ENCODE results near the gene GALNT14. TPM values are rescaled to one million over a fixed set of nuclear protein-coding genes. Genes with fewer than 3 reads are reported as not detected.

Gene GALNT14
- total RNA-seq, 1 donor from 2014 or later = 2.0 TPM

DNA sequence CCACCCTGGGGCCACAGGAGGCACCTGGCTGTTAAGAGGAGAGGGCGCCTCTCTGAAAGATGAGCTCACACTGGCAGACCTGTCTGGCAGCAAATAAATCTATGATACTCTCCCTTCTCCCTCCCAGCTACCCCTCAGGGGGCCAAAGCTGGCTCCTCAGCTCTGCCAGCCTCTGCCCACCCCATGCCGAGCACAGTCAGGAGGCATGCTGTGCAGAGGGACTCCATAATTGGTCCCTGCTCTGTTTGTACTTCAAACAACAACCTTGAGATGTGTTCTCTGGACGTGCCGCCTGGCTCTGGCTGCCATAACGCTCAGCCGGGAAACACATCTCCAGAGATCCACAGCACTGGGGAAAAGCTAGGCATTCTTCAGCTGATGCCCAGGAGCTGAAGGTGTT, 126.7 kb downstream of the GALNT14 start:
- DNase-seq = no peak

- DNase-seq = no peak
Measured at GRCh38 chr2:31008561-31009114, 129.6 kb downstream of the GALNT14 start.

DNA sequence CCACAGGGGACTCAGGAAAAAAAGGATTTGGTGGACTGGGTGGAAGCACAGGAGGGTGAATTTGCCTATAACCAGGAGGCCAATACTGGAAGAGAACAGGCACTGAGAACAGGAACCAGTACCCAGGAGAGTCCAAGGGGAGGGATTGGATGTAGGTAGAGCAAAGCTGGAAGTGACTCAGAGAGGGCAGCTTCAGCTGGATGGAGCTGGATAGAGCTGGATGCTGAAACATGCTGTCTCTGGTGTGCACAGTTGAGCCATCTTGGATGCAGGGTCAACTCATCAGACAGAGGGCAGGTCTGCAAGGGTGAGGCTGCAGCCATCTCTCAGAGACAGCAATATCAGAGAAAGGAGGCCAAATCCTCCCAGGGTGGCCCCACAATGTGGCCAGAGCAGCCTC, 134.0 kb downstream of the GALNT14 start:
- DNase-seq = no peak

DNA sequence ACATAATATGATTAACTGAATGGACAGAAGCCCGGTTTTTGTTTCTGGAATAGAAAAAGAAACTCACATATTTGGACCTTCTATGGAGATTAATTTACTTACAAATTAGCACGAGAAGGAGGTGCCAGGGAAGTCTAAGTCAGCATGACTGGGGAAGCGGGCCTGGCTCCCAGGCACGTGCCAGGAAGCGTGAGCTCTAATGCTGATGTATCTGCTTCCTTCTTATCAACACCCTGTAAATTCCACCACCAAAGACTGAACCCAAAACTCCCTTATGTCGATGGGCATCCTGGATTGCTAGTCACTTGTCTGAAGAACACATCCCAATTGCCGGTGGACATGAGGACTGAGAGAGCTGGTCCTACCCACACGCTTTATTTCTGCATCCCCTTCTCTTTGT, 134.5 kb downstream of the GALNT14 start:
- DNase-seq = no peak

GRCh38 chr2:31002537-31003150, 135.6 kb downstream of the GALNT14 start:
- DNase-seq = no peak

DNA sequence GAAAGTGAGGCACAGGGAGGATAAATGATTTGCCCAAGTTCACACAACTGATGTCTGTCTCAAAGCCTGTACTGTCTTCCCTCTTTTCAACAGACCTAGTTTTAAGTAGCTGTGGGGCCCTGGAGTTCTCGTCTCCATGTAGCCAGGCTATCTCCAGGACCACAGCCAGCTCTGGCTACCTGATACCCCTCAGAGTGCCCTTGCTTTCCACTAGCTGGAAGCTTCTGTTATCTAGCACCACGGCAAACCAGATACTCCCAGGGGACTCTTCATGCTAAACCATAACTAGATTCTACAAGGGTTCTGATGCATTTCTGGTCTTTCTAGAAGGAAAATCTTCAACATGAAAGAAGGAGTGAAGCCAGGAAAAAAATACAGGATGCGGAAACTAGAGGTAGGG, 137.3 kb downstream of the GALNT14 start:
- no peak for DNase-seq

DNA sequence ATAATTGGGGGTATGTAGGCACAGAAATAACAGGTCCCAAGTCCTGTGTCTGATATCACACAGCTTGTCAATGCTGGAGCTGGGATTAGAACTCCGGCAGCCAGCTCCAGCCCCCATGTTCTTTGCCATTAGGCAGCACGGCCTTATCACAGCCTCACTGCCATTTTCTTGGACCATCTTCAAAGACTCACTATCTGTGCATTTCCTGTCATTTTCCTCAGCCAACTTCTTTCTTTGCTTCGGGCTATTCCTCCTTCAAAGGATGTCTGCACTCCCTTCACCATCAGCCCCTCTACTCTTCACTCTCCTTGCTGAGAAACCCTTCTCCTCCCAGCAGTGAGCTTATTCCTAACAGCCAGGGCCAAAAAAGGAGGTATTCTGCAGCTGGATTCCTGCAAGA, 139.6 kb downstream of the GALNT14 start:
- DNase-seq = no peak

- DNase-seq = no peak
Measured at GRCh38 chr2:30997979-30998378, 140.3 kb downstream of the GALNT14 start.

GRCh38 chr2:30994227-30995056, 143.8 kb downstream of the GALNT14 start:
- DNase-seq = no peak

GRCh38 chr2:30992781-30993180, 145.5 kb downstream of the GALNT14 start:
- DNase-seq = no peak

DNA sequence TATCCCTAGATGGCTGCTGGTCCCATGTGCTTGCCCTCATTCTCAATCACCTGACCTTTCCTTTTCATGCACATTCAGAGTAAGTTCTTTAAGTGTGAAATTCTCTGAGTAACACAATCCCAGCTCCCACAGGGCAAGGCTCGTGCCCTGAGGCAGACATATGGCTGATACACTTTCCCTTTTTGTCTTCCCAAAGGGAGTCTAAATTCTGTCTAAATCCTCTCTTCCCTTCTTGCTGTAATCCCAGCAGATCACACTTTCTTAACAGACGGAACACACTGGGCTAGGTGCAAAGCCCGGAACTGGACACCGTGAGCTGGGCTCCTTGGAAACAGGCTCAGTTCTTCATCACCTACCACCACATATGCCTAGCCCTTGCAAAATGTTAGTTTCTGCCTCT, 147.6 kb downstream of the GALNT14 start:
- no peak for DNase-seq

DNA sequence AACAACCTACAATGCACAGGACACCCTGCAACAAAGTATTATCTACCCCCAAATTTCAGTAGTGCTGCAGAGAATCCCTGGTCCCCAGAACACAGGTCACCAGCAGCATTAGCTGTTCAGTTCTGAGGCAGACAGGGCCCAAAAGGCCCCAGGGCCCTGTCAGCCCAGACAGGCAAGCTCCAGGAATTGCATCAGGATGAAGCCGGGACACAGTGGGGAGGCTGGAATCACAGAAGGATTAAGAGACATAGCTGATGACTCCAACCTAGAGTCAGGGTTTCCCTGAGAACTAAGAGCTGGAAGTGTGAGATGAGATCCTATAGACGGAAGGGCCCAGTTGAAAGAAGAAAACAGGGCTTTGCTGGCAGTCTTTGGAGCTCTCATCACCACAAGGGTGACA, 148.1 kb downstream of the GALNT14 start:
- DNase-seq = no peak

DNA sequence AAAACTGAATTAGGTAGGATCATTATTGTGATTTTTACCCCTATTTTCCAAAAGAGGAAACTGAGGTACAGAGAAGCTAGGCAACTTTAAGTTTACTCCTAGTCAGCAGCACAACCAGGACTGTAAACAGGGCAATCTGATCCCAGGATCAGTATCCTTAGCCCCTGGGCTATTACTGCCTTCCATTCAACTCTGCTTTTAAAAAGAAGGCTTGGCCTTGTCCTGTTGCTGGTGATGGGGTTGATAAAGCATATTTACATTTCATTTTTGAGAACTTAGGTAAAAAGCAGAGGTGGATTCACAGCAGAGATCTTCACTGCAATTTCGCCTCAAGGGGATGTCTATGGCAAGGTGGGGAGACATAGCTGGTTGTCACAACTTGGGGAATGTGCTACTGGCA, 148.5 kb downstream of the GALNT14 start:
- DNase-seq = no peak

- DNase-seq = no peak
Measured at GRCh38 chr2:30987566-30987965, 150.7 kb downstream of the GALNT14 start.

DNA sequence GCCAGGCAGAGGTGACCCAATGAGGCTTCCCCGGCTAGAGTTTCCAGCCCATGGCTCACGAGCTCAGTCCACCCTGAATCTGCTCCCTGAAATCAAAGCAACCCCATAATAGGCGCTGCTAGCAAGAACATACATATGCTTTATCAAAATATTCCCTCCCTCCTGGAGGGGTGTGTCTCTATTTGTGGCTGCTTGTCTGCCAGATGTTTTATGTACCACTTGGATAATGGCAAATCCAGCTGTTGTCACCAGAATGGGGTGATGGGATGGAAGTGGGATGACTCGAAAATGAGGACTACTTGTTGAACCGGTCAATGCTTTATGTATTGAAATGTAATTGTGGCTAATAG, 152.0 kb downstream of the GALNT14 start:
- DNase-seq = no peak

- peak; percentile 8 for DNase-seq
Measured at GRCh38 chr2:30985493-30986230, 152.6 kb downstream of the GALNT14 start.

GRCh38 chr2:30984148-30984547, 154.1 kb downstream of the GALNT14 start:
- DNase-seq = no peak

DNA sequence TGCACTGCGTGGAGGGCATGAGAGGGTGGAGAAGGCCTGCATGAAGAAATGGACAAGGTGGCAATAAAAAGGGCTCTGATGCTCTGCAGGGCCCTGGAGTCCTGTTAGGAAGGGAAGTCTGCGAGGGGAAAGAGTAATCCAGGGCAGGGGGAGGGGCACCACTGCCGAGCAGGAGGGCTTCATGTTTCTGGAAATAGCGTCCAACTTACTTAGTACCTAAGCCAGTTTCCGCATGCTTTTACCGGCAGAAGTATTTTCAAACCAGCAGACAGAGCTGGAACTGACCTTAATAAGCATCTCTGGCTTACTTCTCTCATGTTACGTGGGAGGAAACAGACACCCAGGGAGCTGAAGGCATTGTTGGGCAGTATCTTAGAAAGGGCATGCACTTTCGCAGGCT, 156.7 kb downstream of the GALNT14 start:
- DNase-seq = no peak

- no peak for DNase-seq
Measured at GRCh38 chr2:30981096-30981495, 157.1 kb downstream of the GALNT14 start.

DNA sequence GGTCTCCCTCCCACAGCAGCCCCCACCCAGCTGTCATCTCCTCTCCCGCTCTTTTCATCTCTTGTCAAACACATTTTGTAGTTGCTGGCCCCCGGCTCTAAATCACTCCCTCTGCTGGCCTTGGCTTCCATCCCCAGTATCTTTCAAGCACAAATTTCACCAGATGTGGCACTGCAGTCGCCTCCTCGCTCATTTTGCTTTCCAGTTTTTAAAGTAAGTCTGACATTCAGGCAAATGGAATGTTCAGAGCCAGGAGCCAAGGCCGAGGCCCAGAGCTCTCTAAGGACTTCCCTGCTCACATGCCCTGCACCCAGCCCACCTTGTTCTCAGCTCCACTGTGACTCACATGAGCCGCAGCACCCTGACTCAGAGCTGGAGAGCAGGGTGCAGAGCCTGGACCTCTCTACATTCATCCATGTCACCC, 158.4 kb downstream of the GALNT14 start:
- DNase-seq = no peak

DNA sequence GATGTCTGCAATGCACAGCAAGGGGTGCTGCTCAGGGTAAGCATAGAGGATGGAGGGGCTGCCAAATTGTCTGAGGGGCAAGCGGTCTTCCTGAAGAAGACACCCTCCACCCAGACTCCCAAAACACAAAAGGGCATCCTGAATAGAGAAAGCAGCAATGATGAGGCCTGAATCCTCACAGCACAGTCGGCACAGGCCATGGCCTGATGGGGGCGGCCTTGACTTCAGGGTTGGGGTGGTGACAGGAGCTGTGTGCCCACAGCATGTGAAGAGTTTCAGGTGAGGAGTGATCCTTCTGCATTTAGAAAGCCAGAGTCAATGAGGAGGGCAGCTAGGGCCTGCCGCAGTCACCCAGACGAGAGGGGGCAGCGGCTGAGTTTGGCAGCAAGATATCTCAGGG, 159.4 kb downstream of the GALNT14 start:
- no peak for DNase-seq

DNA sequence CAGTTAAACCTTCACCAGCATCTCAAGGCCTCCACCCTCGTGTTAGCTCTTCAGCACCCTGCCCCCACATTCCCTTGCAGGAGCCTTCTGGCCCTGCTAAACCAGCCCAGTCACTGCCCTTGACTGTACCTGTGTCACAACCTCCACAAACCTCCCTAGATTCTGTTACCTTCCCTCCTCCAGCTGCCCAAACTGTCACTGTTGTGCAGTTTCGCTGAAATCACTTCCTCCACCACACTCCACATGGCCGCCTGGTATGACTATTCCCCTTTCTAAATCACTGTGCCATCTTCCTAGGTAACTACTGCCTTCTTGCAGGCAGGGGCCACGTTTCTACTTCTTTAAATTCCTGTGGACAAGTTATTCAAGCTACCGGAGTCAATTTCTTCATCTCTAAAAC, 160.2 kb downstream of the GALNT14 start:
- no peak for DNase-seq

GRCh38 chr2:30975156-30975555, 163.1 kb downstream of the GALNT14 start:
- no peak for DNase-seq
